Measurements from ENCODE around the gene MTHFD1L.
"Not testable (repeated sequence)": the region's sequence is repeated elsewhere in the genome, so short reads cannot be mapped to it uniquely, and the experiment has no call there.

MTHFD1L gene

DNA sequence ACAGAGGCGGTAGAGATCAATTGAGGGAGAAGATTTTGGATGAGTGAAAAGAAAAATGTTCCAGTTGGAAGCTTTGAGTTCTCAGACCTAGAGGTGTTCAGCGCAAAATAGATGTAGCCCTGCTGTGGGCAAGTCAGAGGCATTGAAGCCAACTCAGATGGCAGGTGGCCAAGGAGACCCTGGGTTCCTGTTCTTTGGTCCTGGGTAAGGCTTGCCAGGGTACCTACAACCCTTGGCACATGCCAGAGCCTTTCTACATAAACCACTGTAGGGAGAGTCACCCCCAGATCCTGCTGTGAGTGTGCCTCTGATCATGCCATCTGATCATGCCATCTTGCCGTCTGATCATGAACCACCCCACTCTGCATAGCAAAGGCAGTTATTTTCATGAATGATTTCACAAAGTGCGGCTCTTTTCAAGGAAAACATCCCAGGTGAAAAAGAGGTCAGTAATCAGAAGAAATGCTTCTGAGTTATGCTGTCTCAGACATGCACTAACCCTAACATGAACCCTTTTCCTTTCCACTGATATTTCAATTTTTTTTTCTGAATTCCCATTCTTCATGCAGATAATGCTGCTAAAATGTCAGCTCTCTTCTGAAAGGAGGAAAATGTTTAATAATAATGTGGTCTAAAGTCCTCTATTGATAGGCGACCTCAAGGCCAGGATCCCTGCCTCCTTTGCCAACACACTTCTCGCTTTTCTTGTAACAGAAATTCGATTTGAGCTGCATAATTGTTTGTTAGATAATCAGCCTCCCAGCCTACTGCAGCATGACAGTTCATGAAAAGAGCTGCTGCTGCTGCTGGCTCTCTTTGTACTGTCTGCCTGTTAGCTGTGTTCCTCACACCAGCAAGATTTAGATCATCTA, 153.6 kb downstream of the MTHFD1L start:
- no peak for DNase-seq

DNA sequence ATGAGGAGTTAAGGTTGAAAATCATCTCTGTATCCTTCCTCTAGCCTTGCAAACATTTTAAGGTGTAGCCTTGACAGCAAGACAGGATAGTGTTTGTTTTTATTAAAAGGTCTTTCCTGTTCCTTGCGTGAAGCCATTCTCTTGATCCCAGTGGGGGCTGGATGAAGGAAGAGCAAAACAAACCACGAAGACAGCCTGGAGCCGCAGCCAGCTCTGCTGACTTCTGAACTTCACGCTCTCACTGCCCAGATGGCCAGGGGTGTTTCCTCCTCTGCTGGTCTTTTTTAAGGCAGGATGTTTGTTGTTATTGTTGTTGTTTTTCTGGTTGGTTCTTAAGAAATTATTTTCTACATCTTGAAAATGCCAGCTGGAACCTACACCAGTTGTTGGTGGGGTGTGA, 156.4 kb downstream of the MTHFD1L start:
- DNase-seq: no peak

DNA sequence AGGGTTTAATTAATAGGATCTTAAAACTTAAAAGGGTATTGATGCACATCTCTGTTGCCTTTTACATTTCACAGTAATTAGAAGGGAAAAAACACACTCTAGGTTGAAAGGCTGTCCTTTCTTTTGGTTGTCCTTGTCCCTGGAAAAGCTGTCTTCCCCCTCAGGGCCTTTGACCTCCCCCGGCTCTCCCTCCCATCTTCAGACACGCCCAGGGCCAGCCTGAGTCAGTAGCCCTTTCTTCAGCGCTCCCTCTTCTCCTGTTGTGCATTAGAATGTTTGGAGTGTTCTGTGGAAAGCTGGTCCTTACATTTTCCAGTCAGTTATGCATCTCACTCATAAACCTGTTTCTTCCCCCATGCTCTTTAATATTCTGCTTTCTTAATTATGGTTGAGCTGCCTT, 157.0 kb downstream of the MTHFD1L start:
- no peak for DNase-seq

DNA sequence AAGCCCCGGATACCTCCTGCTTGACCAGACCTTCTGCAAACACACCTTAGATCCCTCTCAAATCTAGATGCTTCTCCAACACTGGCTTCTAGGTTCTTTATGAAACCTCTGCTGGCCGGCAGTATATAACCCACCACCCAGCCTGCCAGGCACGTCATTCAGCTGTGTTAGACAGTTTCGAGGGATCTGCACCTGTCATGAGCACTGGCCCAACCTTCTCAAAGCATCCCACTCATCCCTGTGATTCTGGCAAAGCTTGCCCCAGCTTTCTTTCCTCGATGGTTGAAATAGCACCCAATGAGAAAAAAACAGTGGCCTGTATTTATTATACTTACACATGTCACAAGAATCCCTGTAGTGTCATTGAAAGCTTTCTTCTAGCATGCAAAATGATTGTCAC, 157.8 kb downstream of the MTHFD1L start:
- no peak for DNase-seq

DNA sequence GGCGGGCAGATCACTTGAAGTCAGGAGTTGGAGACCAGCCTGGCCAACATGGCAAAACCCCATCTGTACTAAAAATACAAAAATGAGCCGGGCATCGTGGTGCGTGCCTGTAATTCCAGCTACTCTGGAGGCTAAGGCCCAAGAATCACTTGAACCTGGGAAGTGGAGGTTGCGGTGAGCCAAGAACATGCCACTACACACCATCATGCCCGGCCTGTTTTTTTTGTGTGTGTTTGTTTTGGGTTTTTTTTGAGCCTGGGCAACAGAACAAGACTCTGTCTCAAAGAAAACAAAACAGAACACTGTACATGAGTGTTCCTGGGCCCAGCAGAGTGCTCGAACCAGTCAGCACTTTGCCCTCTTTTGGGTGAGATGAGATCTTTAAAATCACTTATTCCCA, 159.1 kb downstream of the MTHFD1L start:
- no peak for DNase-seq

DNA sequence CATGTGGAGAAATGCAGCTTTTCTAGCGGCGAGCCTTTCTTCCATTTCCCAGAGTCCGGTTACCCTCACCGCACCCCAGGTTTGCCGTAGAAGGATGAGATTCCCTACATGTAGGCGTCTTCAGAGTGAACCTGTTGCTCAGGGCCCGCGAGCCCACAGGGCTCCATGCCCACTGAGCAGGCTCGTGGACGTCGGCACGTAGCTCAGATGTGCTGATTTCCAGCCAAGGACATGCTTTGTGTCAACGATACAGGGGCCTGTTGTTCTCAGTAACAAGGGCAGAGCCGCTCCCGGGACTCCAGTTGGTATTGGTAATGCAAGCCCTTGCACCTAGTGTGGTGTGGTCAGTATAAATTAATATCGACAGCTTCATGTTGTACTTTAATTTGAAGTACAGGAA, 159.6 kb downstream of the MTHFD1L start:
- no peak for DNase-seq

DNA sequence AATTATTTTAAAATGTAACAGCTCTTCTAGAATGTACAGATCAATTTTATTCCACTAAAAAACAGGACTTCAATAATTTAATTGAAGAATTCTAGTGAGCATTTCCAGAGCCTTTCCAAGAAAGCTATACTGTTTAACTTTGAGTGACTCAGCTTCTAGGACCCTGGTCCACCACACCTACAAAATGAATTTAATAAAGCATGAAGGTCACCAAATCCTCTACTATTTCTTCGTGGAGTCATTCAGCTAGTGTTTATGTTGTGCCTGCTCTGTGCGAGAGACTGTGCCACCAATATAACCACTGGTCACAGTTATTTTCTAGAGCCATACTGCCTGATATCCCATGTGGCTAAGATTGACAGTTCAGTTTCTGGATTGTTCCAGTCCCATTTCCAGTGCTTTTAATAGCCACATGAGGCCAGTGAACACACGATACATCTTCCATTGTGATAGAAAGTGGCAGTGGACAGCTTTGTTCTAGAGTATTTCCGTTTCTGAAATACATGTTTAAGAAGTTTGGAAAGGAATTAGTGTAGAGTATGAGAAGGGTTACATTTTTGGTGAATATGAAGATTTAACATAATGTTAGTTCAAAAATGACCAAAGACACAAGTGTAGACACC, 160.7 kb downstream of the MTHFD1L start:
- DNase-seq: no peak

DNA sequence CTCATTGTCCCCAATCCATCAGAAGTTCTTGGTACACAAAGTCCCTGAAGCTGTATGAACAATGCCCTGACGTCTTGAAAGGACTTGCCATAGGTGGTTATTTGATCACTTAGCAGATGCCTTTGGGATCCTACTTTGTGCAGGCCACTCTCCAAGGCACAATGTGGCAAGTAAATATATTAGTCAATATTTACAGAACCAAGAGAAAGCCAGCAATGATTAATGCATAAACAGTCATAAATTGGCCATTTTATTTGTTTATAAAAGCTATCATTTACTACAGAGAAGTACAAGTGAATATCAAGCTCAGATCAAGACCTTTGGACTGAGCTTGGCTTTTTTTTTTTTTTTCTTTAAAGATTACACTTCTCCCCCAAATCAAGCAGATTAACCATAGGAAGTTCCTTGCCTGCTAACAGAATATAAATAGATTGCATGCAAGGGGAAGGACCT, 161.8 kb downstream of the MTHFD1L start:
- DNase-seq: peak in 1 of 3 experiments; percentile 42

DNA sequence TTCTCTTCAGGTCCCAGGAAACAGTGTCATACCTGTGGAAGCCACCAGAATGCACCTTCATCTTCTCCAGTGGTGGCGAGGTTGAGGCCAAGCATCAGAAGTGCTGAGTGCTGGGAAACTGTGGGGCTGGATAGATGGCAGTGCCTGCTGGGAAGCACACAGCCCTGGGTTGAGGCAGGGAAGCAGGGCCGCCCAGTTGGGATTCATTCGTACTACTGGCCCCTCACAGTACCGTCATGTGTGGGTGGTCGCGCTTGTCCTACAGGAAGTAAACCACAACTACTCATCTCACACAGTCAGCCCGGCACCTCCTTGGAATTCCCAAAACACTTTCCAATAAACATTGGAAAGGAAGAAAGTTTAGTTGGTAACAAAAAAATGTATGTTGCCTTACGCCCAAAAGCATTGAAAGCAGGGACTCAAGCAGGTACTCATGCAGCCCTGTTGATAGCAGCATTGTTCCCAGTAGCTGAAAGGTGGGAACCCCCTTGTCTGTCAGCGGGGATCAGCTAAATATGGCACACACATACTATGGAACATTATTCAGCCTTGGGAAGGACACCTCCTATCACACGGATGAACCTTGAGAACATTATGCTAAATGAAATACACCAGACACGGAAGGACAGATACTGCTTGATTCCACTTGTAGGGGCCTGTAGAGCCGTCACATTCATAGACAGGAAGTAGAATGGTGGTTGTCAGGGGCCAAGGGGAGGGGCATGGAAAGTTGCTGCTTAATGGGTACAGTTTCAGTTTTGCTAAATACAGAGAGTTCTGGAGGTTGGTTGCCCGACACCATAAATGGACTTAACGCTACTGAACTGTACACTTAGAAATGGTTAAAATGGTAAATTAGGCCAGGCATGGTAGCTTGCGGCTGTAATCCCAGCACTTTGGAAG, 162.7 kb downstream of the MTHFD1L start:
- no peak for DNase-seq

DNA sequence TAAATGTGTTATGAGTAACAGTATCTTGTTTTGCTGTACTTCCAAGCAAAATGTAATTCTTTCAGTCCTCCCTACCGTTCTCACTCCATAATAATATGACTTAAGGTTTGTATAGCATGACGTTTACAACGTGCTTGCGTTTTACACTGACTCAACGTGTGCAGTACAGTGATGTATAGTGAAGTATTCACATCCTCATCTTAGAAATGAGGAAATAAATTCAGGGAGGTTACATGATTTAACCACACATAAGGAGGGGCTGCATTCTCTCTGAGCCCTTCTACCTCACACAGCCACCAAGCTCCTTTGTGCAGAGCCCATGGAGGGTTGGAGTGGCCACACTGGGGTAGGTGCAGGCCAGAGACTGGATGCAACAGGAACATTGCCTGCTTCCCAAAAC, 164.5 kb downstream of the MTHFD1L start:
- DNase-seq: no peak

DNA sequence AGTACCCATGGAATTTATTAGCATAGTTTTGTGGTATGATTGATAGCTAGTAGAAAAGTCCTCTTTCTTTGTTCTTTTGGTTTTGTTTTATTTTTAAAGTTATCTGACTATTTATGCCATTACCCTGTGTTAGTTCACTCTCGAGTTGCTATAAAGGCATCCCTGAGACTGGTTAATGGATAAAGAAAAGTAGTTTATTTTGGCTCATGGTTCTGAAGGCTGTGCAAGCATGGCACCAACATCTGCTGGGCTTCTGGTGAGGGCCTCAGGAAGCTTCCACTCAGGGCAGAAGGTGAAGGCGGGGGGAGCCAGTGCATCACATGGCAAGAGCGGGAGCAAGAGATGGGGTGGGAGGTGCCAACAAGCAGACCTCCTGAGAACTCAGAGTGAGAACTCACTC, 166.5 kb downstream of the MTHFD1L start:
- no peak for DNase-seq

DNA sequence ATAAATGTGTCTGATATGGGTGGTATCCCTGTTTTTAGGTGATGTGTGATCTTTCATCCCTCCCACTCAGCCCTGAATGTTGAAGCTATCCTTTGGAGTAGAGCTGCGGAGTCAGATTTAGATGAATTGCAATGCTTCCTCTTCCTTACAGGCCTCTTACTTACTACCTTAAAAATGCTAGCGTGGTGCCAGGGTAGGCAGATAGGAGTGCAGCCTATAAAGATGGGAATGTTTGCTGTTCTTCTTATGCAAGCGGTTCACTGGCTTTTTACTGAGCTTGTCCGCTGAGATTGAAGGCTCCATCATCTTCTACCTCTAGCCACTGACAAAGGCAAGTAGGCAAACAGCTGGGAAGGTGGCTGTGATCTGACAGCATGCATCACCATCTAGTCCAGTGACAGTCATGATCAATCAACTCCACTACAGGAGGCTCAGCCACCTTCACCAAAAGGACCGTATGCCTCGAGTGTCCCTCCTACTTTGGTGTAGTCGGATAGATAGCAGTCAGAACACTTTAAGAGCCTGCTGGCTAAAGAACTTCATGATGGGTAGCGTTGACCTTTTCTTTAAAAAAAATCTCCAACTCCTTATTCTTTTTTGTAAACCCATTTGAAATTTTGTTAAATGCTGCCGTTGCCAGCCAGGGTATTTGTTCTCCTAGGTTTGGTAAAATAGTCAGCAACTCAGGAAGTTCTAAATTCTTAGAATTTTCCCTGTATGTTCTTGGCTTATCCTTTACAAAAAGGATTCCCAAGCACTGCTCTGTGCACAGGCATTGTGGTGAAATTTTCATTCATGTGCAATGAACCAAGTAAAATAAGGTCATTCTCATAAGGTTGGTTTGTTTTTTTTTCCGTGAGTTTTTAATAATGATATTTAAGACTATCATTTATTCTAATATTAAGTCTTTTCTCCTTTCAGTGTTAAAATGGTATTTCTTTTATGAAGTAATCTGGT, 169.6 kb downstream of the MTHFD1L start:
- no peak for DNase-seq

DNA sequence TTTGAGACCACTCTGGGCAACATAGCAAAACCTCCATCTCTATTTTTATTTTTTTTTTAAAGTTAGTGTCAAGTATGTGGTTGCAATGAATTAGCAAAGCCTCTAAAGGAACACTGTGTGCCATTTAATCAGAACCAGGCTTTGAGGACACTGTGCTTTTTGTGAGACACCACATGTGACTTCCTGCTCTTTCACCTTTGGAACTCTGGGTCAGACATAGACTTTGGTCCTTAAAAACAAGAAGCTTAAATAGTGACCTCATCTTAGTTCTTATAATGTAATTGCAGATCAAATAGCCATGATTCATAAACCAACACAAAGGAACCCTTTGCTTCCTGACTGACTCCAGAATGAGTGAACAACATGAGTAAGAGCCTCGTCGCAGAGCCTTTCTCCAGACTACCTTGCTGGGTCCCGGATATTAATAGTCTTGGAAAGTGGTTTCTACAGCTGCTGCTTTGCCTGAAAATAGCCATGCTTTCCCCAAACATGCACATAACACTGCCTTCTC, 170.8 kb downstream of the MTHFD1L start:
- peak in 1 of 3 experiments; percentile 14 for DNase-seq

DNA sequence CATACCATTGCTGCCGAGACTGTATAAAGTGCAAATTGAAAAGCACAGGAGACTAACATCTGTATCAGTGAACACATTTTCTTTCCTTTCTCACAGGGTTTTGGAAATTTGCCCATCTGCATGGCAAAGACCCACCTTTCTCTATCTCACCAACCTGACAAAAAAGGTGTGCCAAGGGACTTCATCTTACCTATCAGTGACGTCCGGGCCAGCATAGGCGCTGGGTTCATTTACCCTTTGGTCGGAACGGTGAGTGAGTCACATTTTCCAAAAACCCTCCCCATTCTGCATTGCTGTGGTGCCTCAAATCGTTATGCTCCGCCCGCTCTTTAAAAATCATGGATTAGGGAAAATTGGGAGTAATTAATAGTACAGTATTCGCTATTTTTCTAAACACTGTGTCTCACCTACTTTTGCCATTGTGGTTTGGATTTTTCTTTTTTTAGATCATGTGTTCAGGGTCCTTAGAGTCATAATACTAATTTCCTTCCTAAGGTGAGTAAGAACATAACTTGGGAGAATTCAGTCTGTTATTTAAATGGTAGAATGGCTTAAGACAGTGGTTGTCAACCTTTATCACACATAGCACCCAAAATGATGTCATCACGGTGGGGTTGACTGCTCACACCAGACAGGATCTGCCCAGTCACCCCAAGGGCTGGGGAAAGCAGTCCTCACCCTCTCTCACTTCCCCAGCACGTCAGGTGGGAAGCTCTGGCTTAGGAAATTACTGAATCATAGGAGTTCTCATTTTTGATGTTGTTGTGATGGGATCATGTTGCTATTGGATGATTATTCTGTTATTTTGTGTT, 171.6 kb downstream of the MTHFD1L start:
- no peak for DNase-seq

DNA sequence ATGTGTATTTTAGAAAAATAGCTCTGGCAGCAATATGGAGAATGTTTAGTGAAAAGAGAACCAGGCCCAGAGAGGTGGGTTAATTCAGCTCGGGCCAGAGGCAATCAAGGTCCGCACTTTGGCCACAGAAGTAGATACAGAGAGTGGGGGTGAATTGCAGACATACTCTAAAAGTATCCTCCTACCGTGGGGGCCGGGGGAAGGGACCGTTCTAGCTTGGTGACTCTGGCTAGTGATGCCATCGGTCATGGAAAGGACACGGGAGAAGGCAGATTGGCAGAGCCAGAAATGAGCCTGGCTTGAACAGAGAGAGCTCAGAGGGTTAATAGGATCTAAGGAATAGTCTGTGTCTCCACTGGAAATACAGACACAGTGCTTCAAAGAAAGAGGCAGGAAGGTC, 173.1 kb downstream of the MTHFD1L start:
- DNase-seq: no peak

DNA sequence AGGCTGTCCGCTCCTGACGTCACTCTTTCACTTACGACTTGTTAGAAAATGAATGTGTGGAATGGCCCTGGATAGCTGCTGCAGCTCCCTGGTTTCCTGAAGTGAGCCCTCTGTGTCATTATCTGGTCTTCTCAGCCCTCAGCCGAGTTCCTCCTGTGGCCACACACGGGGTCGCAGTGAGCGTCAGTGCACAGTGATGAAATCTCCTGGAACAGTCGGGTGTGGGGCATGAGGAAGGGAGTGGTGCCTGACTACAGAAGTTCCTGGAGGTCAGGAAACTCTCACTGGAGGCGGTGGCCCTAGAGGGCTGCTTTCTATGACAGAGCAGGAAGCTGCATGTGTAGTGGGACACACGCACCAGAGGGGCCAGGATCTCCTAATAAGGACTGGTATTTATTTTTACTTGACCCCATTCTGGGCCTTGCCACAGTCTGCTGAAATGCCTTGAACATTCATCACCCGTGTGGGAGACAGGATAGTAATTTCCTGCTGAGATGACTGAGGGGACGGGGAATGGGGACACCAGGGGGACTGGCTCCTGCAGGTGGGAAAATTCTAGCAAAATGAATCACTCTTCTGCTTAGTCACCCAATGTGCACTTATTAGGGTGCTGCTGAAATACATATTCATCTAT, 175.5 kb downstream of the MTHFD1L start:
- peak in 2 of 3 experiments; percentile 32 to 77 for DNase-seq

DNA sequence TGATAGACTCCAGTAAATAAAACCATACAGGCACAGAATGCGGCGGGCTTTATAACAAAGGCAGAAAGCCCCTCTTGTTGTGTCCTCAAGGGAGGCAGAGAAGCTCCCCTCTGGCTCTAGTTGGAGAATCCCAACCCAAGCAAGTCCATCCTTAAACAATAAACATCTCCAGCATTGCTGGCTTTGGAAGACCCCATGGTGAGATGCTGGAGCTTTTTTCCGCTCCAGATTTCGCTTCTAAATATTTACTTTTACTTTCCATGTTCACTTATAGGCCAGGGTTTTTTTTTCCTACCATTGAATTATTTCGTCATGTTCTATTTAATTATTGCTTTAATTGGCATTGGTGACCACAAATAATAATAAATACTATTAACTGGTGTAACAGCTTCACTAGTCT, 176.2 kb downstream of the MTHFD1L start:
- no peak for DNase-seq

DNA sequence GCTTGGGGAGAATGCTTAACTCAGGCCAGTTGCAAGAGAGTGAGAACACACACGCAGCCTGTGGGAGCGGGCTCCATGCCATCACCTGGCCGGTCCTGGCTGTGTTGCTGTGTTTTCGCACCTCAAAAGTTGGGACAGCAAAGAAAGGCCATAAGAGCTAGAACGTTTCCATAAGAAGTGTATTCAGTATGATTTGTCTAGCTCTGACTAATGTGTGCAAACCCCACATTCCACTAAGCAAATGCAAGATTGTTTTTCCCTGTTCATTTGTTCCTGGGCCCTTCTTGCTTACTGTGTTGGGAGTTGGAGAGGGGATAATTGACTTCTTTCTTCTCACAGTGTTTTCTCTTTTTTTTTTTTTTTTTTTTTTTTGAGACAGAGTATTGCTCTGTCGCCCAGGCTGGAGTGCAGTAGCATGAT, 177.4 kb downstream of the MTHFD1L start:
- not testable (repeated sequence) for DNase-seq

DNA sequence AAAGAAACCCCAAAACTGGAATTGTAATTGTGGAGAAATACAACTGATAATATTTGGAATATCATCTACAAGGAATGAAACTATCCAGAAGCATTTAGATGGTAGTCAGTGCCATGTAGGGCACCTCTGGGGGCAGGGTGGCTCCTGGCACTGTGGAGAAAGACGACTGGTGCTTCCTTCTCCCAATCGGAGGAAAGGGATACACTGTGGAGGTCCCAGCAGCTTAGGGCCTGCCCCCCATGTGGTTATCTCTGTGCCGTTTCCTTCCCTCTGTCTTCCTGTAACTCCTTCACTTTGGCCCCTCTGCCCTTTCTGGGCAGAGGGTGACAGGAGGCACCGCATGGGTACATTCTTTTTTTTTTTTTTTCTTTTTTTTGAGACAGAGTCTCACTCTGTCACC, 178.4 kb downstream of the MTHFD1L start:
- DNase-seq: no peak
